Endothelial cell of umbilical vein (primary cell): Measurements from ENCODE around the gene PSENEN. TPM values are rescaled to one million over a fixed set of nuclear protein-coding genes. Genes with fewer than 3 reads are reported as not detected.

Experiments used
- BruUV-seq: library from RNA; stranded (reverse); fragments of 400-500 nt; replicated peaks from 2 replicates; lab custom pipeline; 2021; lab: Mats Ljungman, UMichigan
- CTCF ChIA-PET: fragments of 300-600, 350-600 bp; sonication (Branson Sonifier 250); formaldehyde crosslinking; loops from one replicate; lab custom pipeline; 2021; ENCODE audit warnings: antibody characterized with exemption, inconsistent platforms; lab: Charles Lee
- POLR2A ChIA-PET: fragments of 300-600, 350-600 bp; sonication (Branson Sonifier 250); formaldehyde crosslinking; loops from one replicate; lab custom pipeline; 2021; ENCODE audit warnings: antibody characterized with exemption, inconsistent platforms; lab: Charles Lee
- DNase-seq: peaks from one replicate; pipeline ENCODE4 v3.0.0-alpha.2; 2011; ENCODE audit warnings: low read depth, low spot score
- FAIRE-seq: peaks from 2 replicates; lab custom pipeline; 2011; peaks lifted over from hg19 to GRCh38; lab: Jason Lieb, UNC
- H2AFZ ChIP-seq: 2 replicates; pipeline ENCODE4 v1.6.0; 2012; ENCODE audit warnings: low read depth, low read length, control low read depth, inconsistent platforms
- H3K27ac ChIP-seq: 2 replicates; pipeline ENCODE4 v1.5.1; 2011; ENCODE audit warnings: low read depth, mild to moderate bottlenecking, control low read depth, low read length, moderate library complexity; ENCODE audit not compliant: insufficient read depth
- H3K27me3 ChIP-seq, 2 experiments: 2 replicates each; pipeline versions ENCODE4 v1.6.0 to v1.6.1; 2011; ENCODE audit warnings: low read length in 2 of 2, mixed read lengths in 1 of 2; ENCODE audit not compliant: control insufficient read depth in 2 of 2, insufficient read depth in 2 of 2
- H3K36me3 ChIP-seq, 2 experiments: 2 replicates in 1 of 2; 3 replicates in 1 of 2; pipeline ENCODE4 v1.5.1; 2011; ENCODE audit warnings: low read length in 2 of 2, mild to moderate bottlenecking in 1 of 2, moderate library complexity in 1 of 2; ENCODE audit not compliant: control insufficient read depth in 2 of 2, insufficient read depth in 2 of 2; ENCODE audit errors: extremely low read depth in 1 of 2
- H3K4me1 ChIP-seq: 3 replicates; pipeline ENCODE4 v1.5.1; 2011; ENCODE audit warnings: mild to moderate bottlenecking, low read length; ENCODE audit not compliant: control insufficient read depth, insufficient read depth; ENCODE audit errors: extremely low read depth
- H3K4me2 ChIP-seq: 2 replicates; pipeline ENCODE4 v1.6.1; 2011; ENCODE audit warnings: low read length, control low read depth, mixed read lengths; ENCODE audit not compliant: insufficient read depth
- H3K4me3 ChIP-seq, 3 experiments: fragments of 200-600 bp in 1 of 3; sonication (generic), shearing (Covaris generic) in 1 of 3; replicated peaks in 1 of 3; 2 replicates each; pipeline ENCODE4 v1.5.1; 2011 to 2016; ENCODE audit warnings: control low read depth in 3 of 3, low read length in 3 of 3, mild to moderate bottlenecking in 2 of 3, inconsistent platforms in 1 of 3, low read depth in 1 of 3, moderate library complexity in 1 of 3; ENCODE audit not compliant: insufficient read depth in 1 of 3
- H3K79me2 ChIP-seq: 2 replicates; pipeline ENCODE4 v1.6.0; 2012; ENCODE audit warnings: low read length, inconsistent platforms; ENCODE audit not compliant: control insufficient read depth, insufficient read depth
- H3K9ac ChIP-seq: replicated peaks from 2 replicates; pipeline ENCODE3; 2011; ENCODE audit warnings: low read length, control low read depth; ENCODE audit not compliant: insufficient read depth; ENCODE audit errors: extremely low read depth
- H3K9me1 ChIP-seq: replicated peaks from 3 replicates; pipeline ENCODE4 v1.6.0; 2011; ENCODE audit warnings: mild to moderate bottlenecking, low read length; ENCODE audit not compliant: control insufficient read depth, insufficient read depth; ENCODE audit errors: extremely low read depth
- H3K9me3 ChIP-seq: replicated peaks from 2 replicates; pipeline ENCODE4 v1.5.1; 2012; ENCODE audit warnings: low read length, inconsistent platforms; ENCODE audit not compliant: control insufficient read depth, insufficient read depth
- H4K20me1 ChIP-seq: replicated peaks from 2 replicates; pipeline ENCODE3; 2011; ENCODE audit warnings: mild to moderate bottlenecking, low read length; ENCODE audit not compliant: control insufficient read depth, insufficient read depth; ENCODE audit errors: extremely low read depth
- EZH2 ChIP-seq: IDR thresholded peaks from 2 replicates; pipeline ENCODE4 v1.6.1; 2012; ENCODE audit warnings: borderline replicate concordance, low read depth, mild to moderate bottlenecking, moderate library complexity, low read length, inconsistent platforms; ENCODE audit not compliant: severe bottlenecking
- GATA2 ChIP-seq: IDR thresholded peaks from 2 replicates; pipeline ENCODE4 v1.7.0; 2011; ENCODE audit warnings: low read depth, mild to moderate bottlenecking, moderate library complexity, mixed read lengths, low read length; ENCODE audit not compliant: insufficient read length, insufficient read depth
- JUN ChIP-seq: IDR thresholded peaks from 2 replicates; pipeline ENCODE4 v1.6.1; 2011; ENCODE audit warnings: borderline replicate concordance, low read depth; ENCODE audit not compliant: insufficient read length, insufficient read depth
- MAX ChIP-seq: IDR thresholded peaks from 2 replicates; pipeline ENCODE4 v1.6.1; 2011; ENCODE audit not compliant: insufficient read depth, insufficient read length
- MYC ChIP-seq: IDR thresholded peaks from one replicate; pipeline ENCODE4 v1.6.1; 2011; ENCODE audit warnings: mild to moderate bottlenecking, low read depth, low read length
- dilution Hi-C: fragments of 300-500 bp; cut with MboI; formaldehyde crosslinking; loops from one replicate; pipeline ENCODE4 v1.15.0; 2019; ENCODE audit warnings: low sequenced_read_pairs; ENCODE audit not compliant: extremely low pct_ligation_motif_present
- intact Hi-C: fragments of 100-400 bp; cut with micrococcal nuclease; formaldehyde crosslinking; loops from one replicate; pipeline ENCODE4 v1.10.0; 2022
- polyA plus RNA-seq, 4 experiments: library from polyadenylated mRNA; depleted of rRNA in 3 of 4; stranded (reverse) in 3 of 4; unstranded in 1 of 4; fragments of >200 nt; gene quantifications; 2 replicates each; pipeline versions ENCODE4 v1.2.1 to v1.2.3, GENCODE V29; 2011 to 2012; ENCODE audit warnings: missing spikeins in 1 of 4
- total RNA-seq: library from RNA; stranded (reverse); gene quantifications from 2 replicates; pipeline ENCODE4 v1.2.3, GENCODE V29; 2021
- TF ChIP-seq, protein P1 (sequence below), 2 donors: IDR thresholded peaks; 1 replicate in 1 of 2; 2 replicates in 1 of 2; pipeline ENCODE4 v1.5.1; 2011; ENCODE audit warnings: low read length in 2 of 2, mild to moderate bottlenecking in 2 of 2, moderate library complexity in 2 of 2, control low read depth in 1 of 2, inconsistent platforms in 1 of 2, low read depth in 1 of 2; ENCODE audit not compliant: insufficient read depth in 1 of 2; ENCODE audit errors: extremely low read depth in 1 of 2

PSENEN gene
- total and polyA plus RNA-seq, 2 donors (not counting 3 experiments of a cell fraction or from before 2014, with no cell fraction given): 60.0 to 70.1 TPM

DNA sequence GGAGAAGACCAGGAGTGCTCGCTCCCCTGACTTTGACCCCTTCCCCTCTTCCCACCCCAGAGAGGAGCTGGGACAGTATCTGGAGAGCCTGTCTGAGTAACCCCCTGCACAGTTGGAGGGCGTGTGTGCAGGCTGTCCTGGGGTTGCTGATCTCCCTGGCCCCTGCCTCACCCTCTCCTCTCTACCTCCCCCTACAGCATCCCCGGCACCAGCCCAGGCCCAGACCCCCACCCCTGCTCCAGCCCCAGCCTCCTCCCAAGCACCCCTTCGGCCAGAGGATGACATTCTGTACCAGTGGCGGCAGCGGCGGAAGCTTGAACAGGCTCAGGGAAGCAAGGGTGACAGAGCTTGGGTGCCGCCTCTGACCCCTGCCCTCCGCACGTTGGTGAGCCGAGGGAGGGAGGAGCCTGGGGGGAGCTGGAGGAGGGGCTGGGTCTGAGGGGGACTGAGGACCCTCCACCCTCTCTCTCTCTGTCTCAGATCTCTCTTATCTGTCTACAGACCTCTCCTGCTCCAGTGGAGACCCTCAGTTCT is 21.2 kb downstream of the PSENEN start:
- peaks cover 3 to 7% of the 10 kb centered on the region in 2 experiments for H3K36me3 ChIP-seq
- no peaks in the 10 kb centered on the region for H3K9me1 ChIP-seq
- H3K4me1 ChIP-seq: no peaks in the 10 kb centered on the region
- H3K9me3 ChIP-seq: no peaks in the 10 kb centered on the region
- no peak for DNase-seq
- dilution Hi-C loops: no loop called here
- H3K9ac ChIP-seq: no peak overlapping the region
- no peaks in the 10 kb centered on the region for H4K20me1 ChIP-seq
- no TSS peak for BruUV-seq
- ChIA-PET POLR2A (no interaction called here), CTCF (interaction anchor here (1.1 to 1.2 kb wide), 2 partner anchors 18 to 114 kb away, joined by 3 read pairs; partner anchors contain the start of gene LIN37)
- no peak overlapping the region for H2AFZ ChIP-seq
- TF ChIP-seq EZH2: no peak
- TF ChIP-seq MYC: no peak
- no peak for TF ChIP-seq GATA2
- TF ChIP-seq MAX: no peak
- TF ChIP-seq, protein P1, sequence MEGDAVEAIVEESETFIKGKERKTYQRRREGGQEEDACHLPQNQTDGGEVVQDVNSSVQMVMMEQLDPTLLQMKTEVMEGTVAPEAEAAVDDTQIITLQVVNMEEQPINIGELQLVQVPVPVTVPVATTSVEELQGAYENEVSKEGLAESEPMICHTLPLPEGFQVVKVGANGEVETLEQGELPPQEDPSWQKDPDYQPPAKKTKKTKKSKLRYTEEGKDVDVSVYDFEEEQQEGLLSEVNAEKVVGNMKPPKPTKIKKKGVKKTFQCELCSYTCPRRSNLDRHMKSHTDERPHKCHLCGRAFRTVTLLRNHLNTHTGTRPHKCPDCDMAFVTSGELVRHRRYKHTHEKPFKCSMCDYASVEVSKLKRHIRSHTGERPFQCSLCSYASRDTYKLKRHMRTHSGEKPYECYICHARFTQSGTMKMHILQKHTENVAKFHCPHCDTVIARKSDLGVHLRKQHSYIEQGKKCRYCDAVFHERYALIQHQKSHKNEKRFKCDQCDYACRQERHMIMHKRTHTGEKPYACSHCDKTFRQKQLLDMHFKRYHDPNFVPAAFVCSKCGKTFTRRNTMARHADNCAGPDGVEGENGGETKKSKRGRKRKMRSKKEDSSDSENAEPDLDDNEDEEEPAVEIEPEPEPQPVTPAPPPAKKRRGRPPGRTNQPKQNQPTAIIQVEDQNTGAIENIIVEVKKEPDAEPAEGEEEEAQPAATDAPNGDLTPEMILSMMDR (IDR thresholded peaks at IDR 0.05; ENCODE audit: extremely low read depth in 1 of 2, insufficient read depth in 1 of 2, low read depth in 1 of 2, low read length in 2 of 2): no peak
- TF ChIP-seq JUN: no peak
- H3K79me2 ChIP-seq: no peaks in the 10 kb centered on the region
- no peak overlapping the region for H3K4me2 ChIP-seq
- no peak overlapping the region for H3K27ac ChIP-seq
- intact Hi-C loops: no loop called here
- H3K27me3 ChIP-seq: no peaks in the 10 kb centered on the region
- FAIRE-seq: no peak
- no peak overlapping the region for H3K4me3 ChIP-seq
